GM19324 (cell line): ENCODE results near the gene ANKH.
A peak's percentile ranks its signal among the peaks of the same experiment; 100 is the strongest.
"Not testable (repeated sequence)": the region's sequence is repeated elsewhere in the genome, so short reads cannot be mapped to it uniquely, and the experiment has no call there.

Source experiments
- ATAC-seq: cut with Tn5 transposase; IDR thresholded peaks from one replicate; pipeline ENCODE4 v1.9.1; 2021; ENCODE audit warnings: mild to moderate bottlenecking, moderate library complexity; ENCODE audit not compliant: unreplicated experiment, low FRiP score

The ANKH gene

GRCh38 chr5:14871214-14872069 is at the start of gene ANKH:
TSS of gene ANKH (minus strand) at chr5:14871778. CDS start at chr5:14871447, 331 bp downstream.
- peak; percentile 93 for ATAC-seq

- ATAC-seq: no peak
Measured at GRCh38 chr5:14920121-14920520, 48.5 kb upstream of the ANKH start.

- not testable (repeated sequence) for ATAC-seq
Measured at GRCh38 chr5:14919106-14919505, 47.5 kb upstream of the ANKH start.

- no peak for ATAC-seq
Measured at GRCh38 chr5:14917719-14918118, 46.1 kb upstream of the ANKH start.

GRCh38 chr5:14915291-14915952 is 43.8 kb upstream of the ANKH start:
- ATAC-seq: no peak

GRCh38 chr5:14914623-14915260 is 43.2 kb upstream of the ANKH start:
- ATAC-seq: no peak

GRCh38 chr5:14914193-14914592 is 42.6 kb upstream of the ANKH start:
- ATAC-seq: no peak

GRCh38 chr5:14913096-14913495 is 41.5 kb upstream of the ANKH start:
- ATAC-seq: no peak

- ATAC-seq: no peak
Measured at GRCh38 chr5:14912206-14912605, 40.6 kb upstream of the ANKH start.

- no peak for ATAC-seq
Measured at GRCh38 chr5:14909369-14909768, 37.8 kb upstream of the ANKH start.

- no peak for ATAC-seq
Measured at GRCh38 chr5:14908172-14908571, 36.6 kb upstream of the ANKH start.

GRCh38 chr5:14906628-14907027 is 35.0 kb upstream of the ANKH start:
- ATAC-seq: no peak

- ATAC-seq: no peak
Measured at GRCh38 chr5:14902826-14903560, 31.4 kb upstream of the ANKH start.

GRCh38 chr5:14901462-14902051 is 30.0 kb upstream of the ANKH start:
- ATAC-seq: no peak

- no peak for ATAC-seq
Measured at GRCh38 chr5:14900693-14901461, 29.3 kb upstream of the ANKH start.

- ATAC-seq: no peak
Measured at GRCh38 chr5:14896131-14896530, 24.6 kb upstream of the ANKH start.

- ATAC-seq: no peak
Measured at GRCh38 chr5:14895301-14895700, 23.7 kb upstream of the ANKH start.

- no peak for ATAC-seq
Measured at GRCh38 chr5:14894748-14895147, 23.2 kb upstream of the ANKH start.

GRCh38 chr5:14893381-14893780 is 21.8 kb upstream of the ANKH start:
- ATAC-seq: no peak

- ATAC-seq: no peak
Measured at GRCh38 chr5:14890846-14891245, 19.3 kb upstream of the ANKH start.
